ENCODE results near the gene TLCD1.

DNA sequence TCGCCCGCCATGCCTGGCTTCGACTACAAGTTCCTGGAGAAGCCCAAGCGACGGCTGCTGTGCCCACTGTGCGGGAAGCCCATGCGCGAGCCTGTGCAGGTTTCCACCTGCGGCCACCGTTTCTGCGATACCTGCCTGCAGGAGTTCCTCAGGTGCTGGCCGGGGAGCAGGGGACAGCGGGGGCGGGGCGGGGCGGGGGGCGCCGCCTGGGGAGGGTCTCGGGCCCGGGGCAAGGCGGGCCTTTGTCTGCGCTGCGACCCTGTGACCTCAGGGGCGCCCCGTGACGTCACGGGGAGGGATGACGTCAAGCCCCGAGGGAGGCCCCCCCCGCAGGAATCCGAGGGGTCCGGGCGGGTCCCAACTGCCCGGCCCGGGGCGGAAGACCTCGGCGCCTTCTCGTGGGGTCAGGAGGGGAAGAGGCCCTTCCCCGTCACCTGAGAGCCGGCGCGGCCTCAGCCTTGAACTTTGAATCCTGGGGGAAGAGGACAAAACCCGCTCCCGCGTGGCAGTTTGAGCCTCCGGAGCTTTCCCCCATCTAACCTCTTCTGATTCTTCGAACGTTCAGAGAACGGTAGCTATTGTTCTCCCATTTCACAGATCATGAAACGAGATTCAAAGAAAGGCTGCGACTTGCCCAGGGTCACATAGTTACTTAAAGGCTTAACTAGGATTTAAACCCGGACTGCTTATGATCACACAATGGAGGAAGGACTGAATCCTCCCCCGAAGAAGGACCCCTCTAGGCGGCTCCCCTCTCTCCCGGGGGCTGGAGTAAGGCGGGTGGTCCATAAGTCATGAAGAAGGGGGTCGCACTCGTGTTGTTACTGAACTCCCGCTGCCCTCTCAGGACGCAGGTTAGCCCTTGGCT is 18.3 kb upstream of the TLCD1 start:
- TF ChIP-seq CBX8 (IDR thresholded peaks at IDR 0.05) (no peak), CEBPB (IDR thresholded peaks at IDR 0.05) (no peak)
- TF ChIP-seq, protein P1, sequence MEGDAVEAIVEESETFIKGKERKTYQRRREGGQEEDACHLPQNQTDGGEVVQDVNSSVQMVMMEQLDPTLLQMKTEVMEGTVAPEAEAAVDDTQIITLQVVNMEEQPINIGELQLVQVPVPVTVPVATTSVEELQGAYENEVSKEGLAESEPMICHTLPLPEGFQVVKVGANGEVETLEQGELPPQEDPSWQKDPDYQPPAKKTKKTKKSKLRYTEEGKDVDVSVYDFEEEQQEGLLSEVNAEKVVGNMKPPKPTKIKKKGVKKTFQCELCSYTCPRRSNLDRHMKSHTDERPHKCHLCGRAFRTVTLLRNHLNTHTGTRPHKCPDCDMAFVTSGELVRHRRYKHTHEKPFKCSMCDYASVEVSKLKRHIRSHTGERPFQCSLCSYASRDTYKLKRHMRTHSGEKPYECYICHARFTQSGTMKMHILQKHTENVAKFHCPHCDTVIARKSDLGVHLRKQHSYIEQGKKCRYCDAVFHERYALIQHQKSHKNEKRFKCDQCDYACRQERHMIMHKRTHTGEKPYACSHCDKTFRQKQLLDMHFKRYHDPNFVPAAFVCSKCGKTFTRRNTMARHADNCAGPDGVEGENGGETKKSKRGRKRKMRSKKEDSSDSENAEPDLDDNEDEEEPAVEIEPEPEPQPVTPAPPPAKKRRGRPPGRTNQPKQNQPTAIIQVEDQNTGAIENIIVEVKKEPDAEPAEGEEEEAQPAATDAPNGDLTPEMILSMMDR (IDR thresholded peaks at IDR 0.05): 0 out of 3 replicates have a peak, but pooled peaks have one; percentile 3
- TF ChIP-seq, protein P2, sequence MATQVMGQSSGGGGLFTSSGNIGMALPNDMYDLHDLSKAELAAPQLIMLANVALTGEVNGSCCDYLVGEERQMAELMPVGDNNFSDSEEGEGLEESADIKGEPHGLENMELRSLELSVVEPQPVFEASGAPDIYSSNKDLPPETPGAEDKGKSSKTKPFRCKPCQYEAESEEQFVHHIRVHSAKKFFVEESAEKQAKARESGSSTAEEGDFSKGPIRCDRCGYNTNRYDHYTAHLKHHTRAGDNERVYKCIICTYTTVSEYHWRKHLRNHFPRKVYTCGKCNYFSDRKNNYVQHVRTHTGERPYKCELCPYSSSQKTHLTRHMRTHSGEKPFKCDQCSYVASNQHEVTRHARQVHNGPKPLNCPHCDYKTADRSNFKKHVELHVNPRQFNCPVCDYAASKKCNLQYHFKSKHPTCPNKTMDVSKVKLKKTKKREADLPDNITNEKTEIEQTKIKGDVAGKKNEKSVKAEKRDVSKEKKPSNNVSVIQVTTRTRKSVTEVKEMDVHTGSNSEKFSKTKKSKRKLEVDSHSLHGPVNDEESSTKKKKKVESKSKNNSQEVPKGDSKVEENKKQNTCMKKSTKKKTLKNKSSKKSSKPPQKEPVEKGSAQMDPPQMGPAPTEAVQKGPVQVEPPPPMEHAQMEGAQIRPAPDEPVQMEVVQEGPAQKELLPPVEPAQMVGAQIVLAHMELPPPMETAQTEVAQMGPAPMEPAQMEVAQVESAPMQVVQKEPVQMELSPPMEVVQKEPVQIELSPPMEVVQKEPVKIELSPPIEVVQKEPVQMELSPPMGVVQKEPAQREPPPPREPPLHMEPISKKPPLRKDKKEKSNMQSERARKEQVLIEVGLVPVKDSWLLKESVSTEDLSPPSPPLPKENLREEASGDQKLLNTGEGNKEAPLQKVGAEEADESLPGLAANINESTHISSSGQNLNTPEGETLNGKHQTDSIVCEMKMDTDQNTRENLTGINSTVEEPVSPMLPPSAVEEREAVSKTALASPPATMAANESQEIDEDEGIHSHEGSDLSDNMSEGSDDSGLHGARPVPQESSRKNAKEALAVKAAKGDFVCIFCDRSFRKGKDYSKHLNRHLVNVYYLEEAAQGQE (IDR thresholded peaks at IDR 0.05): peak; percentile 53
